Mesendoderm (in vitro differentiated cells): ENCODE data around the gene PHLDB1.
A peak's percentile ranks its signal among the peaks of the same experiment; 100 is the strongest.

ENCODE experiments used
- DNase-seq: peaks from one replicate; pipeline ENCODE4 v3.0.0; 2013
- H2AK5ac ChIP-seq: 2 replicates; pipeline ENCODE4 v1.6.1; 2013; ENCODE audit warnings: low read length, inconsistent platforms
- H2BK120ac ChIP-seq: 2 replicates; pipeline ENCODE4 v1.6.1; 2013; ENCODE audit warnings: low read depth, mild to moderate bottlenecking, low read length, moderate library complexity, mixed read lengths
- H2BK15ac ChIP-seq: replicated peaks from 2 replicates; pipeline ENCODE4 v1.6.1; 2013; ENCODE audit warnings: low read depth, mild to moderate bottlenecking, moderate library complexity
- H2BK5ac ChIP-seq: 2 replicates; pipeline ENCODE4 v1.6.1; 2013; ENCODE audit warnings: low read length, inconsistent platforms
- H3K18ac ChIP-seq: 2 replicates; pipeline ENCODE4 v1.6.1; 2013; ENCODE audit warnings: mild to moderate bottlenecking, low read length, mixed read lengths
- H3K23ac ChIP-seq: one replicate; pipeline ENCODE4 v1.6.1; 2013; ENCODE audit warnings: low read length
- H3K27ac ChIP-seq: 2 replicates; pipeline ENCODE4 v1.5.1; 2013; ENCODE audit warnings: low read depth, mild to moderate bottlenecking, inconsistent platforms, low read length, moderate library complexity
- H3K27me3 ChIP-seq: 2 replicates; pipeline ENCODE4 v1.6.1; 2013; ENCODE audit warnings: low read length, control low read depth, mild to moderate bottlenecking, inconsistent platforms; ENCODE audit not compliant: insufficient read depth, poor library complexity
- H3K36me3 ChIP-seq: 2 replicates; pipeline ENCODE4 v1.6.1; 2013; ENCODE audit warnings: low read length, inconsistent platforms; ENCODE audit not compliant: control insufficient read depth, insufficient read depth
- H3K4ac ChIP-seq: one replicate; pipeline ENCODE4 v1.6.1; 2013; ENCODE audit warnings: low read depth, mild to moderate bottlenecking, low read length, moderate library complexity
- H3K4me1 ChIP-seq: 2 replicates; pipeline ENCODE4 v1.6.1; 2013; ENCODE audit warnings: low read depth, low read length, inconsistent platforms; ENCODE audit not compliant: control insufficient read depth
- H3K4me2 ChIP-seq: 2 replicates; pipeline ENCODE4 v1.6.1; 2013; ENCODE audit warnings: low read length
- H3K4me3 ChIP-seq: 2 replicates; pipeline ENCODE4 v1.5.1; 2013; ENCODE audit warnings: mild to moderate bottlenecking, low read length
- H3K56ac ChIP-seq: one replicate; pipeline ENCODE4 v1.6.1; 2013; ENCODE audit warnings: low read length
- H3K79me1 ChIP-seq: 2 replicates; pipeline ENCODE4 v1.6.1; 2013; ENCODE audit warnings: low read length, inconsistent platforms
- H3K79me2 ChIP-seq: 2 replicates; pipeline ENCODE4 v1.6.1; 2013; ENCODE audit warnings: mild to moderate bottlenecking, low read length; ENCODE audit not compliant: control insufficient read depth, insufficient read depth
- H3K9ac ChIP-seq: 2 replicates; pipeline ENCODE4 v1.6.1; 2013; ENCODE audit warnings: low read length, inconsistent platforms
- H4K5ac ChIP-seq: one replicate; pipeline ENCODE4 v1.6.1; 2013; ENCODE audit warnings: low read length
- H4K8ac ChIP-seq: one replicate; pipeline ENCODE4 v1.6.1; 2013; ENCODE audit warnings: low read depth, mild to moderate bottlenecking, control low read depth, low read length, moderate library complexity
- WGBS: extraction: QIAGEN DNeasy Blood & Tissue Kit; methylation state at CpG from one replicate; pipeline ENCODE4 v1.1.7; 2013; ENCODE audit warnings: low lambda C conversion rate, missing lambda C conversion rate; ENCODE audit not compliant: insufficient coverage; ENCODE audit errors: extremely low coverage; 5-methylcytosine and 5-hydroxymethylcytosine counted together

PHLDB1 gene

GRCh38 chr11:118634431-118635236, 27.2 kb downstream of the PHLDB1 start:
- Histone ChIP-seq H3K36me3 (no peaks in the 10 kb centered on the region), H3K27ac (peak overlapping the region; percentile 15)
- WGBS = no CpG with 5 or more reads among the region's 41 CpGs

GRCh38 chr11:118635237-118635591, 27.8 kb downstream of the PHLDB1 start:
- H3K4me2 ChIP-seq = peak overlapping the region; percentile 80
- H4K5ac ChIP-seq = no peak overlapping the region
- H3K4me1 ChIP-seq = peaks cover 7% of the 10 kb centered on the region
- H3K23ac ChIP-seq = no peak overlapping the region
- H4K8ac ChIP-seq = no peak overlapping the region
- no peak for DNase-seq
- WGBS = no CpG with 5 or more reads among the region's 15 CpGs
- H3K4me3 ChIP-seq = peak overlapping the region; percentile 27
- H3K56ac ChIP-seq = peak overlapping the region; percentile 90
- no peaks in the 10 kb centered on the region for H3K36me3 ChIP-seq
- no peak overlapping the region for H2BK120ac ChIP-seq
- no peak overlapping the region for H3K18ac ChIP-seq
- H3K27me3 ChIP-seq = no peaks in the 10 kb centered on the region
- H2BK15ac ChIP-seq = no peak overlapping the region
- peak overlapping the region; percentile 77 for H3K9ac ChIP-seq
- peak overlapping the region; percentile 15 for H3K27ac ChIP-seq
- H3K79me2 ChIP-seq = no peaks in the 10 kb centered on the region
- H3K4ac ChIP-seq = no peak overlapping the region
- H3K79me1 ChIP-seq = no peaks in the 10 kb centered on the region
- no peak overlapping the region for H2BK5ac ChIP-seq
- no peak overlapping the region for H2AK5ac ChIP-seq

More at GRCh38 chr11:118634431-118635236, 27.2 kb downstream of the PHLDB1 start:
- H3K4me3 ChIP-seq = peak overlapping the region; percentile 27
- H2BK5ac ChIP-seq = no peak overlapping the region
- H4K5ac ChIP-seq = no peak overlapping the region
- peak; percentile 93 for DNase-seq
- H3K79me1 ChIP-seq = no peaks in the 10 kb centered on the region
- H3K23ac ChIP-seq = no peak overlapping the region
- no peak overlapping the region for H3K4ac ChIP-seq
- no peak overlapping the region for H2AK5ac ChIP-seq
- H4K8ac ChIP-seq = no peak overlapping the region
- H3K79me2 ChIP-seq = no peaks in the 10 kb centered on the region
- peak overlapping the region; percentile 90 for H3K56ac ChIP-seq
- peak overlapping the region; percentile 80 for H3K4me2 ChIP-seq
- H3K4me1 ChIP-seq = peaks cover 7% of the 10 kb centered on the region
- H2BK15ac ChIP-seq = no peak overlapping the region
- peak overlapping the region; percentile 77 for H3K9ac ChIP-seq
- no peaks in the 10 kb centered on the region for H3K27me3 ChIP-seq
- H3K18ac ChIP-seq = no peak overlapping the region
- H2BK120ac ChIP-seq = no peak overlapping the region

GRCh38 chr11:118635642-118636041, 28.2 kb downstream of the PHLDB1 start:
- peak overlapping the region; percentile 80 for H3K4me2 ChIP-seq
- no peaks in the 10 kb centered on the region for H3K79me1 ChIP-seq
- no peak overlapping the region for H3K4me3 ChIP-seq
- H3K27ac ChIP-seq = no peak overlapping the region
- no peaks in the 10 kb centered on the region for H3K36me3 ChIP-seq
- no peak overlapping the region for H3K18ac ChIP-seq
- H4K5ac ChIP-seq = no peak overlapping the region
- no peak overlapping the region for H2BK120ac ChIP-seq
- no peak for DNase-seq
- no peak overlapping the region for H3K23ac ChIP-seq
- no peak overlapping the region for H2BK5ac ChIP-seq
- whole genome bisulfite sequencing = no CpG with 5 or more reads among the region's 2 CpGs
- H2BK15ac ChIP-seq = no peak overlapping the region
- H3K9ac ChIP-seq = peak overlapping the region; percentile 77
- no peak overlapping the region for H3K4ac ChIP-seq
- H4K8ac ChIP-seq = no peak overlapping the region
- H3K27me3 ChIP-seq = no peaks in the 10 kb centered on the region
- H2AK5ac ChIP-seq = no peak overlapping the region
- peak overlapping the region; percentile 90 for H3K56ac ChIP-seq
- H3K79me2 ChIP-seq = no peaks in the 10 kb centered on the region
- peaks cover 7% of the 10 kb centered on the region for H3K4me1 ChIP-seq

GRCh38 chr11:118636569-118637290, 29.3 kb downstream of the PHLDB1 start:
- H2BK5ac ChIP-seq = no peak overlapping the region
- H3K4me1 ChIP-seq = peaks cover 7% of the 10 kb centered on the region
- H3K4ac ChIP-seq = no peak overlapping the region
- no peak overlapping the region for H4K8ac ChIP-seq
- no CpG with 5 or more reads among the region's 8 CpGs for WGBS
- no peak overlapping the region for H2BK15ac ChIP-seq
- H3K18ac ChIP-seq = no peak overlapping the region
- H3K27me3 ChIP-seq = no peaks in the 10 kb centered on the region
- no peak overlapping the region for H3K23ac ChIP-seq
- no peak overlapping the region for H3K9ac ChIP-seq
- H4K5ac ChIP-seq = no peak overlapping the region
- H3K27ac ChIP-seq = no peak overlapping the region
- no peak overlapping the region for H2AK5ac ChIP-seq
- no peak overlapping the region for H3K56ac ChIP-seq
- no peak overlapping the region for H3K4me2 ChIP-seq
- H3K4me3 ChIP-seq = no peak overlapping the region
- H3K36me3 ChIP-seq = no peaks in the 10 kb centered on the region
- no peaks in the 10 kb centered on the region for H3K79me2 ChIP-seq
- no peak overlapping the region for H2BK120ac ChIP-seq
- no peaks in the 10 kb centered on the region for H3K79me1 ChIP-seq
- DNase-seq = no peak

- whole genome bisulfite sequencing = no CpG with 5 or more reads among the region's 6 CpGs
- H3K36me3 ChIP-seq = no peaks in the 10 kb centered on the region
Measured at GRCh38 chr11:118638726-118639125, 31.3 kb downstream of the PHLDB1 start.

More at GRCh38 chr11:118638726-118639125, 31.3 kb downstream of the PHLDB1 start:
- Histone ChIP-seq H3K79me1 (no peaks in the 10 kb centered on the region), H2BK120ac (no peak overlapping the region), H4K5ac (no peak overlapping the region), H3K9ac (no peak overlapping the region), H3K4me2 (no peak overlapping the region), H3K27ac (no peak overlapping the region), H2BK5ac (no peak overlapping the region), H3K4ac (no peak overlapping the region), H3K79me2 (no peaks in the 10 kb centered on the region), H3K18ac (no peak overlapping the region), H3K23ac (no peak overlapping the region), H3K56ac (no peak overlapping the region), H3K27me3 (no peaks in the 10 kb centered on the region), H3K4me3 (no peak overlapping the region), H4K8ac (no peak overlapping the region), H2AK5ac (no peak overlapping the region), H3K4me1 (peaks cover 6% of the 10 kb centered on the region), H2BK15ac (no peak overlapping the region)
- no peak for DNase-seq
